ENCODE measurements around the gene PHF21A. TPM values are rescaled to one million over a fixed set of nuclear protein-coding genes. Genes with fewer than 3 reads are reported as not detected.

The PHF21A gene
- total RNA-seq, 4 donors from 2014 or later, result 11.2 to 22.3 (median 15.9) TPM

DNA sequence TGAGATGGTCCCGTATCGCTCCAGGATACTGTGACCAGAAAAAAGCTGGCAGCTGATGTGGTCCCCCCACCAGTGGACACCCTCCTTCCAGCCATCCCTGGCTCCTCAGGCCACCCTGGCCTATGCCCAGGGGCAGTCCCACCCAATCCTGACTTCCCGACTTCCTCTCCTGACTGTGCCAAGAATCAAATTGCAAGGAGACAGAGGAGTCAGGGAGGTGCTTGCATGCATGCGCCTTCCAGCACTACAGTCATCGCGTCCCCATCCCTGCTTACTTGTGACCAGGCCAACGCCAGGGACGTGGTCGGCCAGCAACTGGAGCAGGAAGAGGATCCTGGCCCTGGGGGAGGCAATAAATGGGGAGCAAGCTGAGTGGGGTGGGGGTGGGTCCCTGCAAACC, 210.6 kb downstream of the PHF21A start:
- TF ChIP-seq POLR2A (IDR thresholded peaks at IDR 0.05), result no peak
- TF ChIP-seq, protein P1, sequence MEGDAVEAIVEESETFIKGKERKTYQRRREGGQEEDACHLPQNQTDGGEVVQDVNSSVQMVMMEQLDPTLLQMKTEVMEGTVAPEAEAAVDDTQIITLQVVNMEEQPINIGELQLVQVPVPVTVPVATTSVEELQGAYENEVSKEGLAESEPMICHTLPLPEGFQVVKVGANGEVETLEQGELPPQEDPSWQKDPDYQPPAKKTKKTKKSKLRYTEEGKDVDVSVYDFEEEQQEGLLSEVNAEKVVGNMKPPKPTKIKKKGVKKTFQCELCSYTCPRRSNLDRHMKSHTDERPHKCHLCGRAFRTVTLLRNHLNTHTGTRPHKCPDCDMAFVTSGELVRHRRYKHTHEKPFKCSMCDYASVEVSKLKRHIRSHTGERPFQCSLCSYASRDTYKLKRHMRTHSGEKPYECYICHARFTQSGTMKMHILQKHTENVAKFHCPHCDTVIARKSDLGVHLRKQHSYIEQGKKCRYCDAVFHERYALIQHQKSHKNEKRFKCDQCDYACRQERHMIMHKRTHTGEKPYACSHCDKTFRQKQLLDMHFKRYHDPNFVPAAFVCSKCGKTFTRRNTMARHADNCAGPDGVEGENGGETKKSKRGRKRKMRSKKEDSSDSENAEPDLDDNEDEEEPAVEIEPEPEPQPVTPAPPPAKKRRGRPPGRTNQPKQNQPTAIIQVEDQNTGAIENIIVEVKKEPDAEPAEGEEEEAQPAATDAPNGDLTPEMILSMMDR (IDR thresholded peaks at IDR 0.05), result no peak
- Histone ChIP-seq H3K27me3 (no peaks in the 10 kb centered on the region), H3K36me3 (peaks cover 32 to 69% (median 46%) of the 10 kb centered on the region in 3 donors), H3K4me1 (peaks cover 3 to 29% (median 9%) of the 10 kb centered on the region in 3 donors), H3K9me3 (no peaks in the 10 kb centered on the region), H3K4me3 (no peak overlapping the region), H3K27ac (no peak overlapping the region)
- 100% methylated on average over 1 to 2 of the region's 9 CpGs for WGBS, 2 donors
- intact Hi-C loops (cut with DNase I), result no loop called here
- no peak for DNase-seq

DNA sequence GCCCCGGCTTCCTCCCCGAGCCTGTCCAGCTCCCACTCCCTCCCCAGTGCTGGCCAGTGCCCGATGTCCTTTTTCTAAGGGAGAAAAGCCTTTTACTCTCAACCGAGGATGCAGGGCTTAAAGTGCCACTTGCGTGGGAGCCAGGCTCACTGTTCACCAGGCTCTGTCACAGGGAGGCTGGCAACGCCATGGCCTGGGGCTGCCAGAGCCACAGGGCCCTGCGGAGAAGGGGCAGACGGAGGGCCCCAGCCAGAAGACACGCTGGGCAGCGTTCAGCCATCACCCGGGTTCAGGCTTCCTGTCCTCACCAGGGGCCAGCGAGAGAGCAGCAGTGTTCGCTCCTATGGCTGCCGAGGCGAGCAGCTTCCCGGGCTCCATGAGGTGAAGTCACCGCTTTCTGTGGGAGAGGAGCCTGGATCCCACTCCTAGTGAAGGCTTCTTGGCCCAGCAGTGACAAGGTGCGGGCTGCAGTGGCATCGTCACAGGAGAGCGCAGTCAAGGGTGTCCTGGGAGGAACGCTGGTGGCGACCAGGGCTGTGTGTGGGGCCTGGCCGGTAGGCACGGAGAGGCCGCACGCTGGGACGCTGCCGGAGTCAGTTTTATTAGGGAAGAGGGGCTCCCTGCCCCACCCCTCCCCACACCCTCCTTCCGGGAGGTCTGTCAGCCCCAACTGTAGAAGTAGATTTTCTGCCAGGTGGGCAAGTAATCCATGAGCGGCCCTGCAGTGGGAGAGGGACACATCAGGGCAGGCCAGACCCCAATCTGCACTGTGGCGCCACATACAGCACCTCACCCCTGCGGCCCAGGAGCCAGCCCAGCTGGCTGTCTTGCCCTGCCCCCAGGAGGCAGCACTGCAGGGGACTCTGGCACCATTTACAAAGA, 211.4 kb downstream of the PHF21A start:
- intact Hi-C loops (cut with DNase I), result no loop called here
- H3K4me3 ChIP-seq, result no peak overlapping the region
- 90% methylated on average over 2 of the region's 32 CpGs for WGBS, 2 donors
- no peaks in the 10 kb centered on the region for H3K27me3 ChIP-seq
- no peak for DNase-seq
- peaks cover 27 to 61% (median 46%) of the 10 kb centered on the region in 3 donors for H3K36me3 ChIP-seq
- peaks cover 3 to 26% (median 9%) of the 10 kb centered on the region in 3 donors for H3K4me1 ChIP-seq
- TF ChIP-seq, protein P1 (IDR thresholded peaks at IDR 0.05), result no peak
- TF ChIP-seq POLR2A (IDR thresholded peaks at IDR 0.05), result no peak
- no peak overlapping the region for H3K27ac ChIP-seq
- H3K9me3 ChIP-seq, result no peaks in the 10 kb centered on the region

DNA sequence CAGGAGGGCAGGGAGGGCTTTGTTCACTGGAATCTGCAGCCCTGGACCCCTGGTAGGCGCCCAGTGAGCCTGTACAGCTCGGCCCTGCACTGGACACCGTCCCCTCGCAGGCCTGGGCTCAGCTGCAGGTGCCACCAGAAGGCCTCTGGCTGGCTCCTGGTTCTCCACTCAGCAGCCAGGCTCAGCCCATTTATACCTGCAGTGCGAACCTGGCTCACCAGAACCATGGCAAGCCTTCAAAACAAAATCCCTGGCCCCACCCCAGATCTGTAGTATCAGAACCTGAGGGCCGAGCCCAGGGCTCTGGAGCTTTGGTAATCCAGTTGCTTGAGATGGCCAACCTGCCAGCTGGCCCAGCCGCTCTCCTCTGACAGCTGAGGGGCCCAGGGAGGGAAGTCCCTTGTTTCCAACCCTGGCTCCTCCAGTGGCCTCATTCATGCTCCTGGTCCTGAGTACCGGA, 213.3 kb downstream of the PHF21A start:
- no peak for DNase-seq
- WGBS, 2 donors, result 13% methylated on average over 1 of the region's 8 CpGs; no CpG with 5 or more reads in 1 of the 2 donors
- peaks cover 9 to 42% (median 30%) of the 10 kb centered on the region in 3 donors for H3K36me3 ChIP-seq
- no peak overlapping the region for H3K27ac ChIP-seq
- no peaks in the 10 kb centered on the region for H3K9me3 ChIP-seq
- no peaks in the 10 kb centered on the region for H3K27me3 ChIP-seq
- TF ChIP-seq, protein P1 (IDR thresholded peaks at IDR 0.05), result no peak
- no peak for TF ChIP-seq POLR2A (IDR thresholded peaks at IDR 0.05)
- H3K4me1 ChIP-seq, result peaks cover 3 to 26% (median 9%) of the 10 kb centered on the region in 3 donors
- intact Hi-C loops (cut with DNase I), result no loop called here
- no peak overlapping the region for H3K4me3 ChIP-seq

DNA sequence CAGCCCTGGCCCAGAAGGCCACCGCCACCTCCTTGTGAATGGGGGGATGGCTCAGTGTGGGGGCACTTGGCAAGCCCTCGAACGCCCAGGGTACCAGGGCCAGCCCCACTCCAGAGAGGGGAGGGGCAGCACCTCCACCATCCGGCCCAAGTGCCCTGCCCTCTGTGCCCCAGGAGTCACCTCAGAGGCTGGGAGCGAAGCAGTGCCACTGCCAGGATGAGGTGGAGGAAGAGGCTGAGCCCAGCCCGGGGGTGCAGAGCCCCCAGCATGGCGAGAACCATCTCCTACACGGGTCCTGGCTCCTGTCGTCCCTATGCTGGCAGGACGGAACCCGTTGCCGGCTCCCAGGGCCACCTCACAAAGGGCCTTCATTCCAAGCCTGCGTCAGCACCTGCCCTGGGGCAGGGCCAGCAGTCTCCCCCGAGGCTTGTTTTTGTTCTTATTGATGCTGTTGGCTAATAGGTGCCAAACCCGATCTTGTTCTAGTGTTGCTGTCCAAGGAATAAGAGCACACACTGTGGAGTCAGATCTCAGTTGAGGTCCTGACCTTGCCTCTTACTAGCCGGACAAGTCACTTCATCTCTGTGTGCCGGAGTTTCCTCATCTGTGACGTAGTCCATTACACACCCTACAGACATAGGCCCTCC, 214.2 kb downstream of the PHF21A start, which contains the start of gene FREY1:
Gene FREY1, minus strand, starts transcription at position 307 of the 647 bp plus-strand sequence. Its CDS starts 26 bp downstream, at position 281.
- no peaks in the 10 kb centered on the region for H3K27me3 ChIP-seq
- H3K27ac ChIP-seq, result no peak within 1 kb of the TSS
- peaks cover 9 to 34% (median 29%) of the 10 kb centered on the region in 3 donors for H3K36me3 ChIP-seq
- no peak for TF ChIP-seq POLR2A (IDR thresholded peaks at IDR 0.05)
- TF ChIP-seq, protein P1 (IDR thresholded peaks at IDR 0.05), result no peak
- H3K4me3 ChIP-seq, result no peak within 1 kb of the TSS
- 53 to 59% methylated on average over 5 to 16 of the region's 18 CpGs for WGBS, 2 donors
- no peak for DNase-seq
- intact Hi-C loops (cut with DNase I), result no loop called here
- peaks cover 3 to 26% (median 9%) of the 10 kb centered on the region in 3 donors for H3K4me1 ChIP-seq
- no peaks in the 10 kb centered on the region for H3K9me3 ChIP-seq
